ENCODE results near the gene DISC1. TPM values are rescaled to one million over a fixed set of nuclear protein-coding genes. Genes with fewer than 3 reads are reported as not detected.
"Not testable (repeated sequence)": the region's sequence is repeated elsewhere in the genome, so short reads cannot be mapped to it uniquely, and the experiment has no call there.

Gene DISC1
- total RNA-seq, 1 experiment from 2014 or later, result 1.8 TPM

DNA sequence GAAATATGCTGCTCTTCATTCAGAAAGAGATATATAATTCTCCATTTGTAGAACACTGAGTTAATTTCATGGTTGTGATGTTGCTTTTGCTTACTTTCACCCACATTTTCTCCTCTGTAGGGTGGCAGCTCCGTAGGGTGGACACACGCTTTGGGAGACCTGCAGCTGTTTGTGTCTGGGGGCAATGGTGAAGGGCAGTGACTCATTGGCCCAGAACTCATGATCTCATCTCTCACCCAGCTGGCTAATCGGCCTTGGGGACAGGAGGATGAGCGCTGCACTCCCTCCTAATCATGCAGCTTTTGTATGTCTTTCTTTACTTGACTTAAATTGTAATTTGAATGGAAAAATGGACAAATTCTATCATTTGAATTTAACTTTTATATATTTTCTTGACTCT lies 9.6 kb downstream of the DISC1 start:
- DNase-seq (ENCODE audit: low read depth, low spot score), result no peak

DNA sequence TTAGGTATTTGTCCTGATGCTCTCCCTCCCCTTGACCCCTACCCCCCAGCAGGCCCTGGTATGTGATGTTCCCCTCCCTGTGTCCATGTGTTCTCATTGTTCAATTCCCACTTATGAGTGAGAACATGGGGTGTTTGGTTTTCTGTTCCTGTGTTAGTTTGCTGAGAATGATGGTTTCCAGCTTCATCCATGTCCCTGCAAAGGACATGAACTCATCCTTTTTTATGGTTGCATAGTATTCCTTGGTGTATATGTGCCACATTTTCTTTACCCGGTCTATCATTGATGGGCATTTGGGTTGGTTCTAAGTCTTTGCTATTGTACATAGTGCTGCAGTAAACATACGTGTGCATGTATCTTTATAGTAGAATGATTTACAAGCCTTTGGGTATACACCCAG lies 10.3 kb downstream of the DISC1 start:
- H3K4me3 ChIP-seq (replicated peaks in 1 of 2; ENCODE audit: low read depth in 1 of 2, low read length in 2 of 2); H3K9me3 ChIP-seq (ENCODE audit: control insufficient read depth in 1 of 2, insufficient read depth in 1 of 2, low read depth in 1 of 2, low read length in 2 of 2); BruUV-seq (replicated peaks); H3K9ac ChIP-seq (ENCODE audit: low read length); H3K27ac ChIP-seq (ENCODE audit: low read depth, low read length); H3K36me3 ChIP-seq (ENCODE audit: control insufficient read depth in 1 of 2, insufficient read depth in 2 of 2, low read length in 2 of 2); H3K9me2 ChIP-seq (ENCODE audit: insufficient read depth); H3K27me3 ChIP-seq (ENCODE audit: insufficient read depth, low read length); POLR2A ChIA-PET; CTCF ChIA-PET; RAD21 ChIA-PET (ENCODE audit: low non-redundant PET in 1 of 2, low total read pairs in 2 of 2, uncharacterized antibody in 2 of 2, unreplicated experiment in 2 of 2); H4K20me1 ChIP-seq (ENCODE audit: insufficient read depth); H2AFZ ChIP-seq (ENCODE audit: low read depth, low read length, poor library complexity, severe bottlenecking); ATAC-seq; H3K4me2 ChIP-seq (ENCODE audit: low read length); H3K79me2 ChIP-seq (ENCODE audit: insufficient read depth, low read length); intact Hi-C loops (cut with micrococcal nuclease); DNase-seq (ENCODE audit: low read depth, low spot score): not testable (repeated sequence)
- H3K4me1 ChIP-seq (ENCODE audit: control insufficient read depth in 1 of 2, insufficient read depth in 2 of 2, low read length in 2 of 2), result peaks cover 0 to 19% of the 10 kb centered on the region in 2 experiments; a peak in 3 of 4 replicates

More for the DNA sequence above, 9.6 kb downstream of the DISC1 start:
- no TSS peak for BruUV-seq (replicated peaks)
- Histone ChIP-seq H3K9ac (ENCODE audit: low read length) (no peak overlapping the region), H3K27ac (ENCODE audit: low read depth, low read length) (no peak overlapping the region), H3K9me2 (ENCODE audit: insufficient read depth) (no peaks in the 10 kb centered on the region), H3K4me1 (ENCODE audit: control insufficient read depth in 1 of 2, insufficient read depth in 2 of 2, low read length in 2 of 2) (peaks cover 0 to 22% of the 10 kb centered on the region in 2 experiments; a peak in 3 of 4 replicates), H3K36me3 (ENCODE audit: control insufficient read depth in 1 of 2, insufficient read depth in 2 of 2, low read length in 2 of 2) (no peaks in the 10 kb centered on the region), H3K4me3 (replicated peaks in 1 of 2; ENCODE audit: low read depth in 1 of 2, low read length in 2 of 2) (no peak overlapping the region), H3K4me2 (ENCODE audit: low read length) (no peak overlapping the region), H3K9me3 (ENCODE audit: control insufficient read depth in 1 of 2, insufficient read depth in 1 of 2, low read depth in 1 of 2, low read length in 2 of 2) (no peaks in the 10 kb centered on the region), H2AFZ (ENCODE audit: low read depth, low read length, poor library complexity, severe bottlenecking) (no peak overlapping the region), H3K79me2 (ENCODE audit: insufficient read depth, low read length) (no peaks in the 10 kb centered on the region), H3K27me3 (ENCODE audit: insufficient read depth, low read length) (0 out of 2 replicates have a peak, but pooled peaks cover 3% of the 10 kb centered on the region), H4K20me1 (ENCODE audit: insufficient read depth) (no peaks in the 10 kb centered on the region)
- TF ChIP-seq, protein P1, sequence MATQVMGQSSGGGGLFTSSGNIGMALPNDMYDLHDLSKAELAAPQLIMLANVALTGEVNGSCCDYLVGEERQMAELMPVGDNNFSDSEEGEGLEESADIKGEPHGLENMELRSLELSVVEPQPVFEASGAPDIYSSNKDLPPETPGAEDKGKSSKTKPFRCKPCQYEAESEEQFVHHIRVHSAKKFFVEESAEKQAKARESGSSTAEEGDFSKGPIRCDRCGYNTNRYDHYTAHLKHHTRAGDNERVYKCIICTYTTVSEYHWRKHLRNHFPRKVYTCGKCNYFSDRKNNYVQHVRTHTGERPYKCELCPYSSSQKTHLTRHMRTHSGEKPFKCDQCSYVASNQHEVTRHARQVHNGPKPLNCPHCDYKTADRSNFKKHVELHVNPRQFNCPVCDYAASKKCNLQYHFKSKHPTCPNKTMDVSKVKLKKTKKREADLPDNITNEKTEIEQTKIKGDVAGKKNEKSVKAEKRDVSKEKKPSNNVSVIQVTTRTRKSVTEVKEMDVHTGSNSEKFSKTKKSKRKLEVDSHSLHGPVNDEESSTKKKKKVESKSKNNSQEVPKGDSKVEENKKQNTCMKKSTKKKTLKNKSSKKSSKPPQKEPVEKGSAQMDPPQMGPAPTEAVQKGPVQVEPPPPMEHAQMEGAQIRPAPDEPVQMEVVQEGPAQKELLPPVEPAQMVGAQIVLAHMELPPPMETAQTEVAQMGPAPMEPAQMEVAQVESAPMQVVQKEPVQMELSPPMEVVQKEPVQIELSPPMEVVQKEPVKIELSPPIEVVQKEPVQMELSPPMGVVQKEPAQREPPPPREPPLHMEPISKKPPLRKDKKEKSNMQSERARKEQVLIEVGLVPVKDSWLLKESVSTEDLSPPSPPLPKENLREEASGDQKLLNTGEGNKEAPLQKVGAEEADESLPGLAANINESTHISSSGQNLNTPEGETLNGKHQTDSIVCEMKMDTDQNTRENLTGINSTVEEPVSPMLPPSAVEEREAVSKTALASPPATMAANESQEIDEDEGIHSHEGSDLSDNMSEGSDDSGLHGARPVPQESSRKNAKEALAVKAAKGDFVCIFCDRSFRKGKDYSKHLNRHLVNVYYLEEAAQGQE (IDR thresholded peaks at IDR 0.05; ENCODE audit: low read depth), result no peak
- no peak for TF ChIP-seq ZNF274 (IDR thresholded peaks at IDR 0.05; ENCODE audit: low read depth, low read length)
- no peak for TF ChIP-seq EGR1 (IDR thresholded peaks at IDR 0.05; ENCODE audit: low read depth)
- TF ChIP-seq SP1 (IDR thresholded peaks at IDR 0.05; ENCODE audit: low read depth), result no peak
- no peak for TF ChIP-seq YY1 (IDR thresholded peaks at IDR 0.05; ENCODE audit: extremely low read depth, insufficient replicate concordance, low read depth, low read length)
- TF ChIP-seq POLR2AphosphoS5 (IDR thresholded peaks at IDR 0.05; ENCODE audit: low read depth, low read length), result no peak
- TF ChIP-seq, protein P2, sequence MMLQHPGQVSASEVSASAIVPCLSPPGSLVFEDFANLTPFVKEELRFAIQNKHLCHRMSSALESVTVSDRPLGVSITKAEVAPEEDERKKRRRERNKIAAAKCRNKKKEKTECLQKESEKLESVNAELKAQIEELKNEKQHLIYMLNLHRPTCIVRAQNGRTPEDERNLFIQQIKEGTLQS (IDR thresholded peaks at IDR 0.05), result no peak
- no peak for TF ChIP-seq CEBPB (IDR thresholded peaks at IDR 0.05; ENCODE audit: low read depth)
- TF ChIP-seq EZH2 (IDR thresholded peaks at IDR 0.05), result no peak
- TF ChIP-seq, protein P3, sequence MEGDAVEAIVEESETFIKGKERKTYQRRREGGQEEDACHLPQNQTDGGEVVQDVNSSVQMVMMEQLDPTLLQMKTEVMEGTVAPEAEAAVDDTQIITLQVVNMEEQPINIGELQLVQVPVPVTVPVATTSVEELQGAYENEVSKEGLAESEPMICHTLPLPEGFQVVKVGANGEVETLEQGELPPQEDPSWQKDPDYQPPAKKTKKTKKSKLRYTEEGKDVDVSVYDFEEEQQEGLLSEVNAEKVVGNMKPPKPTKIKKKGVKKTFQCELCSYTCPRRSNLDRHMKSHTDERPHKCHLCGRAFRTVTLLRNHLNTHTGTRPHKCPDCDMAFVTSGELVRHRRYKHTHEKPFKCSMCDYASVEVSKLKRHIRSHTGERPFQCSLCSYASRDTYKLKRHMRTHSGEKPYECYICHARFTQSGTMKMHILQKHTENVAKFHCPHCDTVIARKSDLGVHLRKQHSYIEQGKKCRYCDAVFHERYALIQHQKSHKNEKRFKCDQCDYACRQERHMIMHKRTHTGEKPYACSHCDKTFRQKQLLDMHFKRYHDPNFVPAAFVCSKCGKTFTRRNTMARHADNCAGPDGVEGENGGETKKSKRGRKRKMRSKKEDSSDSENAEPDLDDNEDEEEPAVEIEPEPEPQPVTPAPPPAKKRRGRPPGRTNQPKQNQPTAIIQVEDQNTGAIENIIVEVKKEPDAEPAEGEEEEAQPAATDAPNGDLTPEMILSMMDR (IDR thresholded peaks at IDR 0.05 in 2 of 3, conservative IDR thresholded peaks at IDR 0.05 in 1 of 3; ENCODE audit: borderline replicate concordance in 1 of 3, insufficient read depth in 1 of 3, low read depth in 2 of 3, low read length in 2 of 3), result no peak
- TF ChIP-seq FOSL1 (IDR thresholded peaks at IDR 0.05; ENCODE audit: low read depth), result no peak
- TF ChIP-seq, protein P4, sequence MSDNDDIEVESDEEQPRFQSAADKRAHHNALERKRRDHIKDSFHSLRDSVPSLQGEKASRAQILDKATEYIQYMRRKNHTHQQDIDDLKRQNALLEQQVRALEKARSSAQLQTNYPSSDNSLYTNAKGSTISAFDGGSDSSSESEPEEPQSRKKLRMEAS (IDR thresholded peaks at IDR 0.05), result no peak
- no peak for TF ChIP-seq EZH2phosphoT487 (IDR thresholded peaks at IDR 0.05; ENCODE audit: borderline replicate concordance)
- intact Hi-C loops (cut with micrococcal nuclease), result no loop called here
- ChIA-PET POLR2A (no interaction called here), RAD21 (ENCODE audit: low non-redundant PET in 1 of 2, low total read pairs in 2 of 2, uncharacterized antibody in 2 of 2, unreplicated experiment in 2 of 2) (no interaction called here), CTCF (no interaction called here)
- ATAC-seq, result no peak
